ENCODE results near the gene SLC9C1. TPM values are rescaled to one million over a fixed set of nuclear protein-coding genes. Genes with fewer than 3 reads are reported as not detected.

The SLC9C1 gene
- total and polyA plus RNA-seq, 2 donors (not counting 1 experiment from before 2014, with no cell fraction given): under 0.01 TPM; not detected in 1

GRCh38 chr3:112333002-112333380 is 39.0 kb upstream of the SLC9C1 start, which contains the start of gene CD200:
TSS of gene CD200 (plus strand) at chr3:112333156. CDS start at chr3:112333213, 57 bp downstream.
- no peaks in the 10 kb centered on the region for H3K9me3 ChIP-seq (ENCODE audit: control insufficient read depth, insufficient read depth, low read depth, low read length)
- peak within 1 kb of the TSS; percentile 38 to 61 (median 52) for H3K4me3 ChIP-seq (replicated peaks in 1 of 4; ENCODE audit: control extremely low read depth in 1 of 4, insufficient read depth in 1 of 4, low read depth in 3 of 4, low read length in 4 of 4)
- TF ChIP-seq, protein P1, sequence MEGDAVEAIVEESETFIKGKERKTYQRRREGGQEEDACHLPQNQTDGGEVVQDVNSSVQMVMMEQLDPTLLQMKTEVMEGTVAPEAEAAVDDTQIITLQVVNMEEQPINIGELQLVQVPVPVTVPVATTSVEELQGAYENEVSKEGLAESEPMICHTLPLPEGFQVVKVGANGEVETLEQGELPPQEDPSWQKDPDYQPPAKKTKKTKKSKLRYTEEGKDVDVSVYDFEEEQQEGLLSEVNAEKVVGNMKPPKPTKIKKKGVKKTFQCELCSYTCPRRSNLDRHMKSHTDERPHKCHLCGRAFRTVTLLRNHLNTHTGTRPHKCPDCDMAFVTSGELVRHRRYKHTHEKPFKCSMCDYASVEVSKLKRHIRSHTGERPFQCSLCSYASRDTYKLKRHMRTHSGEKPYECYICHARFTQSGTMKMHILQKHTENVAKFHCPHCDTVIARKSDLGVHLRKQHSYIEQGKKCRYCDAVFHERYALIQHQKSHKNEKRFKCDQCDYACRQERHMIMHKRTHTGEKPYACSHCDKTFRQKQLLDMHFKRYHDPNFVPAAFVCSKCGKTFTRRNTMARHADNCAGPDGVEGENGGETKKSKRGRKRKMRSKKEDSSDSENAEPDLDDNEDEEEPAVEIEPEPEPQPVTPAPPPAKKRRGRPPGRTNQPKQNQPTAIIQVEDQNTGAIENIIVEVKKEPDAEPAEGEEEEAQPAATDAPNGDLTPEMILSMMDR (conservative IDR thresholded peaks at IDR 0.05 in 1 of 2, IDR thresholded peaks at IDR 0.05 in 1 of 2; ENCODE audit: low read depth in 1 of 2, low read length in 2 of 2): peak in 1 of 2 donors; percentile 4
- no peak for TF ChIP-seq EZH2 (IDR thresholded peaks at IDR 0.05; ENCODE audit: low read length, missing control alignments)
- H3K4me1 ChIP-seq (ENCODE audit: control insufficient read depth, extremely low read depth, insufficient read depth, low read length): no peaks in the 10 kb centered on the region
- H3K27me3 ChIP-seq (ENCODE audit: control insufficient read depth, insufficient read depth, low read length): peaks cover 7% of the 10 kb centered on the region
- H3K79me2 ChIP-seq (ENCODE audit: control insufficient read depth, insufficient read depth, low read length): no peaks in the 10 kb centered on the region
- peak within 1 kb of the TSS; percentile 29 for H2AFZ ChIP-seq (ENCODE audit: low read length)
- H4K20me1 ChIP-seq (ENCODE audit: control insufficient read depth, extremely low read depth, insufficient read depth, low read length): no peaks in the 10 kb centered on the region
- peak within 1 kb of the TSS; percentile 84 for H3K4me2 ChIP-seq (ENCODE audit: extremely low read depth, insufficient read depth, low read length)
- peak; percentile 50 to 70 for DNase-seq (ENCODE audit: low read depth in 2 of 2)
- H3K36me3 ChIP-seq (ENCODE audit: control insufficient read depth, insufficient read depth, low read length): no peaks in the 10 kb centered on the region
- H3K9ac ChIP-seq (ENCODE audit: insufficient read depth, low read length): no peak within 1 kb of the TSS
- H3K27ac ChIP-seq (ENCODE audit: insufficient read depth, low read length): no peak within 1 kb of the TSS

DNA sequence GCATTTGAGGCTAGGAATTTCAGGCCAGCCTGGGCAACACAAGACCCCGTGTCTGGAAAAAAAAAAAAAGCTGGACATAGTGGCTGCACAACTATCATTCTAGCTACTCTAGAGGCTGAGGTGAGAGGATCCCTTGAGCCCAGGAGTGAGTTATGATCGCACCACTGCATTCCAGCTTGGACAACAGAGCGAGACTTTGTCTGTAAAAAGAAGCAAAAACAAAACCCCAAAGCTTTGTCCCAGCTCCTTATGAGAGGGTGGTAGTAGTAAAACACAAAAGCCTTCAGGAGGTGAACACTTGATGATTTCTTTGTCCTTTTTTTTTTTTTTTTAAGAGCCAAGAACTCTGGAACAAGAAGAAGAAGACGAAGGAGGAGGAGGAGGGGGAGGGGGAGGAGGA is 37.8 kb upstream of the SLC9C1 start:
- no peak overlapping the region for H3K9ac ChIP-seq (ENCODE audit: insufficient read depth, low read length)
- H3K27me3 ChIP-seq (ENCODE audit: control insufficient read depth, insufficient read depth, low read length): peaks cover 7% of the 10 kb centered on the region
- TF ChIP-seq, protein P1 (conservative IDR thresholded peaks at IDR 0.05 in 1 of 2, IDR thresholded peaks at IDR 0.05 in 1 of 2; ENCODE audit: low read depth in 1 of 2, low read length in 2 of 2): no peak
- no peak for TF ChIP-seq EZH2 (IDR thresholded peaks at IDR 0.05; ENCODE audit: low read length, missing control alignments)
- H3K9me3 ChIP-seq (ENCODE audit: control insufficient read depth, insufficient read depth, low read depth, low read length): no peaks in the 10 kb centered on the region
- no peaks in the 10 kb centered on the region for H3K36me3 ChIP-seq (ENCODE audit: control insufficient read depth, insufficient read depth, low read length)
- H3K4me3 ChIP-seq (replicated peaks in 1 of 4; ENCODE audit: control extremely low read depth in 1 of 4, insufficient read depth in 1 of 4, low read depth in 3 of 4, low read length in 4 of 4): no peak overlapping the region
- no peak overlapping the region for H3K27ac ChIP-seq (ENCODE audit: insufficient read depth, low read length)
- no peak for DNase-seq (ENCODE audit: low read depth in 2 of 2)
- no peak overlapping the region for H3K4me2 ChIP-seq (ENCODE audit: extremely low read depth, insufficient read depth, low read length)
- H3K4me1 ChIP-seq (ENCODE audit: control insufficient read depth, extremely low read depth, insufficient read depth, low read length): no peaks in the 10 kb centered on the region
- no peak overlapping the region for H2AFZ ChIP-seq (ENCODE audit: low read length)
- H4K20me1 ChIP-seq (ENCODE audit: control insufficient read depth, extremely low read depth, insufficient read depth, low read length): no peaks in the 10 kb centered on the region
- H3K79me2 ChIP-seq (ENCODE audit: control insufficient read depth, insufficient read depth, low read length): no peaks in the 10 kb centered on the region

DNA sequence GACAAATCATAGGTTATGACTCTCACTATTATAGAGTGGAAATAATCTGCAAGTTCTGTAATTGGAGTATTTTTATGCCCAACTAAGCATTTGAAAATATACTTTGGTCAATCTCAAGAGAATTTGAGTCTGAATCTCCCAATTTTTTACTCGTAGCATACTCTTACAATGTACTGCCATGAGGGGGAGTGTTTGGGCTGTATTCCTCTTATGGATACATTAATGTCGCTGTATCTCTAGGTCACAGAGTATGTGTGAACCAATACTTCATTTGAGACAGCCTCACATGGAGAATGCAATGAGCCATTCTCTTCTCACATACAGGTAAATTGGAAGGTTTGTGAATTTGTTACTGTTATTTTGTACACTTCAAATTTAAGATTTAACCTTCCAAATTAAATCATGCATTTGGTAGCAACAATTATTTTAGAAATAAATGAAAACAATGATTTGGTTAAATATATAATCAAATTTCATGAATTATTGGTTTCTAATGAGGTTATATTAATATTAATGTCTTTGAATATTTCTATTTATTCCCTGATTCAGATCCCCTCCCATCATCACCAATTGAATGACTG is 33.4 kb upstream of the SLC9C1 start:
- peak; percentile 53 to 77 for DNase-seq (ENCODE audit: low read depth in 2 of 2)
- Histone ChIP-seq H2AFZ (ENCODE audit: low read length) (no peak overlapping the region), H3K4me3 (replicated peaks in 1 of 4; ENCODE audit: control extremely low read depth in 1 of 4, insufficient read depth in 1 of 4, low read depth in 3 of 4, low read length in 4 of 4) (no peak overlapping the region), H3K79me2 (ENCODE audit: control insufficient read depth, insufficient read depth, low read length) (no peaks in the 10 kb centered on the region), H3K4me1 (ENCODE audit: control insufficient read depth, extremely low read depth, insufficient read depth, low read length) (no peaks in the 10 kb centered on the region), H4K20me1 (ENCODE audit: control insufficient read depth, extremely low read depth, insufficient read depth, low read length) (no peaks in the 10 kb centered on the region), H3K4me2 (ENCODE audit: extremely low read depth, insufficient read depth, low read length) (no peak overlapping the region), H3K27ac (ENCODE audit: insufficient read depth, low read length) (no peak overlapping the region), H3K27me3 (ENCODE audit: control insufficient read depth, insufficient read depth, low read length) (no peaks in the 10 kb centered on the region), H3K36me3 (ENCODE audit: control insufficient read depth, insufficient read depth, low read length) (no peaks in the 10 kb centered on the region), H3K9me3 (ENCODE audit: control insufficient read depth, insufficient read depth, low read depth, low read length) (no peaks in the 10 kb centered on the region), H3K9ac (ENCODE audit: insufficient read depth, low read length) (no peak overlapping the region)
- TF ChIP-seq EZH2 (IDR thresholded peaks at IDR 0.05; ENCODE audit: low read length, missing control alignments): no peak
- TF ChIP-seq, protein P1 (conservative IDR thresholded peaks at IDR 0.05 in 1 of 2, IDR thresholded peaks at IDR 0.05 in 1 of 2; ENCODE audit: low read depth in 1 of 2, low read length in 2 of 2): peak; percentile 76 to 80
